ENCODE results near the gene VPS41.

Gene VPS41

GRCh38 chr7:38751416-38751815 is 157.6 kb downstream of the VPS41 start:
- DNase-seq (ENCODE audit: low read depth) = no peak
- no peak for TF ChIP-seq CTCF (IDR thresholded peaks at IDR 0.05; ENCODE audit: low read length, missing control alignments)
- no peak overlapping the region for H3K4me3 ChIP-seq (replicated peaks; ENCODE audit: low read depth, low read length)

GRCh38 chr7:38748056-38748610 is 160.9 kb downstream of the VPS41 start:
- no peak overlapping the region for H3K4me3 ChIP-seq (replicated peaks; ENCODE audit: low read depth, low read length)
- TF ChIP-seq CTCF (IDR thresholded peaks at IDR 0.05; ENCODE audit: low read length, missing control alignments) = peak; percentile 51
- DNase-seq (ENCODE audit: low read depth) = peak; percentile 49

- TF ChIP-seq CTCF (IDR thresholded peaks at IDR 0.05; ENCODE audit: low read length, missing control alignments) = no peak
- H3K4me3 ChIP-seq (replicated peaks; ENCODE audit: low read depth, low read length) = no peak overlapping the region
- no peak for DNase-seq (ENCODE audit: low read depth)
Measured at GRCh38 chr7:38746438-38746837, 162.6 kb downstream of the VPS41 start.

GRCh38 chr7:38744746-38745145 is 164.2 kb downstream of the VPS41 start:
- no peak for TF ChIP-seq CTCF (IDR thresholded peaks at IDR 0.05; ENCODE audit: low read length, missing control alignments)
- no peak overlapping the region for H3K4me3 ChIP-seq (replicated peaks; ENCODE audit: low read depth, low read length)
- DNase-seq (ENCODE audit: low read depth) = peak; percentile 91

- DNase-seq (ENCODE audit: low read depth) = no peak
- TF ChIP-seq CTCF (IDR thresholded peaks at IDR 0.05; ENCODE audit: low read length, missing control alignments) = no peak
- H3K4me3 ChIP-seq (replicated peaks; ENCODE audit: low read depth, low read length) = no peak overlapping the region
Measured at GRCh38 chr7:38743899-38744298, 165.1 kb downstream of the VPS41 start.

- DNase-seq (ENCODE audit: low read depth) = no peak
- no peak overlapping the region for H3K4me3 ChIP-seq (replicated peaks; ENCODE audit: low read depth, low read length)
- TF ChIP-seq CTCF (IDR thresholded peaks at IDR 0.05; ENCODE audit: low read length, missing control alignments) = no peak
Measured at GRCh38 chr7:38740041-38740440, 168.9 kb downstream of the VPS41 start.

- DNase-seq (ENCODE audit: low read depth) = no peak
- TF ChIP-seq CTCF (IDR thresholded peaks at IDR 0.05; ENCODE audit: low read length, missing control alignments) = no peak
- no peak overlapping the region for H3K4me3 ChIP-seq (replicated peaks; ENCODE audit: low read depth, low read length)
Measured at GRCh38 chr7:38736138-38736537, 172.9 kb downstream of the VPS41 start.
